DOHH2 (cell line): ENCODE measurements around the gene SEM1.

Experiments
- H3F3A ChIP-seq: fragments of 200-600 bp; sonication (generic), shearing (Covaris generic); 2 replicates; pipeline ENCODE4 v1.6.0; 2016; ENCODE audit warnings: antibody characterized with exemption, mild to moderate bottlenecking; ENCODE audit not compliant: control insufficient read depth, insufficient read depth
- H3K27ac ChIP-seq: fragments of 200-600 bp; sonication (generic); 2 replicates; pipeline ENCODE4 v1.5.1; 2014; ENCODE audit warnings: low read depth, mild to moderate bottlenecking, low read length, moderate library complexity
- H3K27me3 ChIP-seq: fragments of 200-600 bp; sonication (generic); 2 replicates; pipeline ENCODE4 v1.6.1; 2014; ENCODE audit warnings: mild to moderate bottlenecking, low read length, mixed read lengths; ENCODE audit not compliant: control insufficient read depth
- H3K36me3 ChIP-seq: fragments of 200-600 bp; sonication (generic); 2 replicates; pipeline ENCODE4 v1.6.1; 2014; ENCODE audit warnings: mild to moderate bottlenecking, low read length, moderate library complexity, mixed read lengths; ENCODE audit not compliant: control insufficient read depth
- H3K4me1 ChIP-seq: fragments of 200-600 bp; sonication (generic); 2 replicates; pipeline ENCODE4 v1.6.1; 2014; ENCODE audit warnings: mild to moderate bottlenecking, low read length, mixed read lengths; ENCODE audit not compliant: control insufficient read depth
- H3K4me2 ChIP-seq: fragments of 200-600 bp; sonication (generic); 2 replicates; pipeline ENCODE4 v1.6.0; 2014; ENCODE audit warnings: mild to moderate bottlenecking, low read length, moderate library complexity
- H3K4me3 ChIP-seq: fragments of 200-600 bp; sonication (generic); 2 replicates; pipeline ENCODE4 v1.5.1; 2014; ENCODE audit warnings: mild to moderate bottlenecking, low read length, mixed read lengths
- H3K79me2 ChIP-seq: fragments of 200-600 bp; sonication (generic); 2 replicates; pipeline ENCODE4 v1.6.1; 2014; ENCODE audit warnings: mild to moderate bottlenecking, low read length, mixed read lengths; ENCODE audit not compliant: control insufficient read depth
- H3K9me2 ChIP-seq: fragments of 200-600 bp; sonication (generic); replicated peaks from 2 replicates; pipeline ENCODE4 v1.6.1; 2014; ENCODE audit warnings: mild to moderate bottlenecking, low read length, mixed read lengths; ENCODE audit not compliant: control insufficient read depth
- H3K9me3 ChIP-seq: fragments of 200-600 bp; sonication (generic); 2 replicates; pipeline ENCODE4 v1.6.1; 2014; ENCODE audit warnings: antibody characterized with exemption, low read length, mixed read lengths; ENCODE audit not compliant: control insufficient read depth, insufficient read depth
- H4K20me1 ChIP-seq: fragments of 200-600 bp; sonication (generic); 2 replicates; pipeline ENCODE4 v1.6.0; 2014; ENCODE audit warnings: low read depth, mild to moderate bottlenecking, antibody characterized with exemption, low read length, moderate library complexity; ENCODE audit not compliant: control insufficient read depth, insufficient read depth
- CTCF ChIP-seq: fragments of 200-600 bp; sonication (generic); IDR thresholded peaks from one replicate; pipeline ENCODE4 v1.5.1; 2014; ENCODE audit warnings: antibody characterized with exemption, mild to moderate bottlenecking, low read depth, low read length; ENCODE audit not compliant: poor library complexity, severe bottlenecking
- EZH2phosphoT487 ChIP-seq: fragments of 200-600 bp; sonication (generic); IDR thresholded peaks from 2 replicates; pipeline ENCODE4 v1.6.1; 2017; ENCODE audit warnings: borderline replicate concordance, mild to moderate bottlenecking, antibody characterized with exemption, low read length, moderate library complexity, mixed read lengths

SEM1 gene

GRCh38 chr7:96713037-96713436 lies 3.4 kb upstream of the SEM1 start:
- Histone ChIP-seq H3K27ac (no peak overlapping the region), H3K36me3 (peaks cover 6% of the 10 kb centered on the region), H3K79me2 (peaks cover 17% of the 10 kb centered on the region), H3K27me3 (no peaks in the 10 kb centered on the region), H3K9me2 (no peaks in the 10 kb centered on the region), H3K4me3 (no peak overlapping the region), H3F3A (no peaks in the 10 kb centered on the region), H3K4me2 (no peak overlapping the region), H3K9me3 (peaks cover 25% of the 10 kb centered on the region), H3K4me1 (peaks cover 12% of the 10 kb centered on the region), H4K20me1 (peaks cover under 1% of the 10 kb centered on the region; the same call in 1 of the 2 replicates)
- TF ChIP-seq EZH2phosphoT487 (no peak), CTCF (no peak)

DNA sequence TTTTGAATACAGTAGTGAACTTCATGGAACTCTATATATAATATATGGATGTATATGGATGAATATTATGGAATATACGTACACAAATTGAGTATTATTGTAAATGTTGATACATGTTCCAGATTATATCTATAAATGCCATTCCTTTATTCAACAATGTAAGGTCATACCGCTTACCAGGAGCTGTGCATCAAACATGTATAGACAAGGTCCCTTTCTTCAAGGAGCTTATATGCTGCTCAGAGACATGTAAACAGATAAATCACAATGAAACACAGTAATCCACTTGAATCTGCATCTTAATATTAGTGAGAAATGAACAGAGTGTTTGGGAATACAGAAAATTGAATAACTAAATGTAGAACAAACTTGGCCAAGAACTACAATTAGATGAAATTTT lies 898 bp upstream of the SEM1 start:
- Histone ChIP-seq H3K4me3 (peak overlapping the region; percentile 90; the same call in 1 of the 2 replicates), H3K4me2 (no peak overlapping the region; the same call in 1 of the 2 replicates)
- TF ChIP-seq EZH2phosphoT487 (no peak), CTCF (no peak)

DNA sequence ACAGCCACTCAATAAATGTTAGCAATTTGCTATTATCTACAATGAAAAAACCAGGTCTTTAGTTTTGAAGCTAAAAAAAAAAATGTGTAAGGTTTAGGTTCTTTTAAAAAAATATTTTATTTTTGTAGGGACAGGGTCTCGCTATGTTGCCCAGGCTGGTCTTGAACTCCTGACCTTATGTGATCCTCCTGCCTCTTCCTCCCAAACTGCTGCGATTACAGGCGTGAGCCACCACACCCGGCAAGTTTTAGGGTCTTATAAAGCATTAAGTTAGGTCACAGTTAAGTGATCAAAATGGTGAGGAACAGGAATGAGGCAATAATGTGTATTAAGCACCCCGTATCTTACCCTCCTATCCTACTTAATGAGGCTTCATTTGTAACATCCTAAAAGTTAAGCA lies 774 bp downstream of the SEM1 start:
- peaks cover 57% of the 10 kb centered on the region for H3K79me2 ChIP-seq
- peaks cover 17% of the 10 kb centered on the region for H3K4me1 ChIP-seq

More for the DNA sequence above, 898 bp upstream of the SEM1 start:
- peaks cover 25% of the 10 kb centered on the region for H3K9me3 ChIP-seq
- peaks cover 17% of the 10 kb centered on the region for H3K4me1 ChIP-seq
- H4K20me1 ChIP-seq, result peaks cover 6% of the 10 kb centered on the region; the same call in 1 of the 2 replicates
- no peaks in the 10 kb centered on the region for H3K9me2 ChIP-seq
- H3K27ac ChIP-seq, result no peak overlapping the region
- no peaks in the 10 kb centered on the region for H3F3A ChIP-seq
- H3K27me3 ChIP-seq, result no peaks in the 10 kb centered on the region
- H3K36me3 ChIP-seq, result peaks cover 22% of the 10 kb centered on the region
- peaks cover 40% of the 10 kb centered on the region for H3K79me2 ChIP-seq

More for the DNA sequence above, 774 bp downstream of the SEM1 start:
- peak overlapping the region; percentile 66 for H3K4me2 ChIP-seq
- H3K27ac ChIP-seq, result peak overlapping the region; percentile 56; the same call in 1 of the 2 replicates
- TF ChIP-seq EZH2phosphoT487 (no peak), CTCF (no peak)
- H3K9me3 ChIP-seq, result peaks cover 20% of the 10 kb centered on the region
- peaks cover 30% of the 10 kb centered on the region for H3K36me3 ChIP-seq
- H3K27me3 ChIP-seq, result no peaks in the 10 kb centered on the region
- H3K4me3 ChIP-seq, result peak overlapping the region; percentile 90
- H3K9me2 ChIP-seq, result no peaks in the 10 kb centered on the region
- peaks cover 6% of the 10 kb centered on the region; the same call in 1 of the 2 replicates for H4K20me1 ChIP-seq
- H3F3A ChIP-seq, result no peaks in the 10 kb centered on the region
